HCT116 (cell line): Measurements from ENCODE around the gene PLCL2. TPM values are rescaled to one million over a fixed set of nuclear protein-coding genes. Genes with fewer than 3 reads are reported as not detected.

Experiments used
- ATAC-seq: fragments of 200-7000 bp; cut with Tn5 transposase; 2 replicates; pipeline ENCODE4 v1.9.1; 2020; ENCODE audit warnings: mild to moderate bottlenecking, moderate library complexity
- BruUV-seq: library from RNA; stranded (reverse); fragments of 400-500 nt; replicated peaks from 2 replicates; lab custom pipeline; 2021; lab: Mats Ljungman, UMichigan
- CTCF ChIA-PET: fragments of 300-600 bp; sonication (Branson Sonifier 250); formaldehyde crosslinking; loops from one replicate; lab custom pipeline; 2021; ENCODE audit warnings: antibody characterized with exemption; lab: Charles Lee
- POLR2A ChIA-PET: fragments of 300-600, 350-600 bp; sonication (Branson Sonifier 250); formaldehyde crosslinking; loops from one replicate; lab custom pipeline; 2021; ENCODE audit warnings: antibody characterized with exemption; lab: Charles Lee
- RAD21 ChIA-PET, 2 experiments: fragments of 300-600 bp; sonication (Branson Sonifier 250); formaldehyde crosslinking; loops; one replicate each; lab custom pipeline; 2023; ENCODE audit warnings: low total read pairs in 2 of 2; ENCODE audit not compliant: uncharacterized antibody in 2 of 2, unreplicated experiment in 2 of 2, low non-redundant PET in 1 of 2; lab: Charles Lee
- DNase-seq: peaks from one replicate; pipeline ENCODE4 v3.0.0-alpha.2; 2010; ENCODE audit warnings: low read depth, low spot score
- H2AFZ ChIP-seq: fragments of 200-600 bp; shearing (Covaris generic), sonication (generic); 2 replicates; pipeline ENCODE4 v1.6.1; 2017; ENCODE audit warnings: low read depth, mixed run types, mixed read lengths, antibody characterized with exemption, low read length; ENCODE audit not compliant: poor library complexity, severe bottlenecking
- H3K27ac ChIP-seq: 2 replicates; pipeline ENCODE4 v1.5.1; 2012; ENCODE audit warnings: low read depth, low read length
- H3K27me3 ChIP-seq: fragments of 200-600 bp; sonication (generic); 2 replicates; pipeline ENCODE4 v1.6.1; 2016; ENCODE audit warnings: mixed run types, low read length, mixed read lengths; ENCODE audit not compliant: insufficient read depth
- H3K36me3 ChIP-seq, 2 experiments: fragments of 200-500 bp in 1 of 2; fragments of 200-600 bp in 1 of 2; sonication (Bioruptor generic) in 1 of 2; sonication (generic) in 1 of 2; 2 replicates each; pipeline versions ENCODE4 v1.5.1 to v1.6.1; 2014 to 2016; ENCODE audit warnings: low read length in 2 of 2, inconsistent platforms in 1 of 2, mixed read lengths in 1 of 2, mixed run types in 1 of 2; ENCODE audit not compliant: insufficient read depth in 2 of 2, control insufficient read depth in 1 of 2
- H3K4me1 ChIP-seq, 2 experiments: fragments of 200-600 bp in 1 of 2; sonication (generic) in 1 of 2; 2 replicates each; pipeline versions ENCODE4 v1.5.1 to v1.6.1; 2012 to 2017; ENCODE audit warnings: low read length in 2 of 2, inconsistent platforms in 1 of 2, mild to moderate bottlenecking in 1 of 2, mixed read lengths in 1 of 2, mixed run types in 1 of 2, moderate library complexity in 1 of 2; ENCODE audit not compliant: insufficient read depth in 2 of 2, control insufficient read depth in 1 of 2
- H3K4me2 ChIP-seq: fragments of 200-600 bp; sonication (generic); 2 replicates; pipeline ENCODE4 v1.6.1; 2017; ENCODE audit warnings: mixed run types, low read length, mixed read lengths
- H3K4me3 ChIP-seq, 2 experiments: fragments of 200-600 bp in 1 of 2; sonication (generic) in 1 of 2; replicated peaks in 1 of 2; 2 replicates each; pipeline ENCODE4 v1.5.1; 2011 to 2016; ENCODE audit warnings: low read length in 2 of 2, control low read depth in 1 of 2, low read depth in 1 of 2, mild to moderate bottlenecking in 1 of 2, mixed read lengths in 1 of 2, mixed run types in 1 of 2
- H3K79me2 ChIP-seq: fragments of 200-600 bp; sonication (generic); 2 replicates; pipeline ENCODE4 v1.6.1; 2017; ENCODE audit warnings: mild to moderate bottlenecking, mixed run types, low read length, moderate library complexity, mixed read lengths; ENCODE audit not compliant: insufficient read depth
- H3K9ac ChIP-seq: fragments of 200-600 bp; sonication (generic); 2 replicates; pipeline ENCODE4 v1.6.1; 2016; ENCODE audit warnings: low read length, mixed read lengths
- H3K9me2 ChIP-seq: fragments of 200-600 bp; sonication (generic), shearing (Covaris generic); 2 replicates; pipeline ENCODE4 v1.6.1; 2017; ENCODE audit warnings: mixed run types, mild to moderate bottlenecking, moderate library complexity; ENCODE audit not compliant: insufficient read depth
- H3K9me3 ChIP-seq, 2 experiments: fragments of 200-500 bp in 1 of 2; fragments of 200-600 bp in 1 of 2; sonication (Bioruptor generic) in 1 of 2; sonication (generic) in 1 of 2; 2 replicates each; pipeline ENCODE4 v1.6.1; 2014 to 2017; ENCODE audit warnings: low read length in 2 of 2, mixed read lengths in 2 of 2, inconsistent platforms in 1 of 2, low read depth in 1 of 2, mild to moderate bottlenecking in 1 of 2, mixed run types in 1 of 2, moderate library complexity in 1 of 2; ENCODE audit not compliant: control insufficient read depth in 1 of 2, insufficient read depth in 1 of 2
- H4K20me1 ChIP-seq: fragments of 200-600 bp; sonication (generic), shearing (Covaris generic); 2 replicates; pipeline ENCODE4 v1.6.1; 2017; ENCODE audit warnings: mixed run types, mild to moderate bottlenecking, moderate library complexity; ENCODE audit not compliant: insufficient read depth
- CTCF ChIP-seq, 3 experiments: fragments of 200-600 bp in 1 of 3; sonication (generic) in 1 of 3; IDR thresholded peaks in 2 of 3; conservative IDR thresholded peaks in 1 of 3; 2 replicates each; pipeline ENCODE4 v1.5.1; 2012 to 2017; ENCODE audit warnings: low read depth in 2 of 3, low read length in 2 of 3, antibody characterized with exemption in 1 of 3, borderline replicate concordance in 1 of 3, control low read depth in 1 of 3, mild to moderate bottlenecking in 1 of 3, mixed read lengths in 1 of 3, mixed run types in 1 of 3, moderate library complexity in 1 of 3; ENCODE audit not compliant: insufficient read depth in 1 of 3
- EZH2phosphoT487 ChIP-seq: fragments of 200-600 bp; IDR thresholded peaks from 2 replicates; pipeline ENCODE4 v1.6.1; 2018; ENCODE audit warnings: antibody characterized with exemption, borderline replicate concordance
- FOSL1 ChIP-seq: IDR thresholded peaks from 2 replicates; pipeline ENCODE4 v1.6.1; 2012; ENCODE audit warnings: low read depth
- JUND ChIP-seq: IDR thresholded peaks from 2 replicates; pipeline ENCODE4 v1.6.1; 2012
- POLR2AphosphoS5 ChIP-seq: IDR thresholded peaks from 2 replicates; pipeline ENCODE4 v1.6.1; 2011; ENCODE audit warnings: mild to moderate bottlenecking, low read depth, low read length, moderate library complexity
- SIN3A ChIP-seq: IDR thresholded peaks from 2 replicates; pipeline ENCODE4 v1.6.1; 2012; ENCODE audit warnings: low read depth
- SP1 ChIP-seq: IDR thresholded peaks from 2 replicates; pipeline ENCODE4 v1.6.1; 2012; ENCODE audit warnings: low read depth
- ZBTB33 ChIP-seq: IDR thresholded peaks from 2 replicates; pipeline ENCODE4 v1.6.1; 2011; ENCODE audit warnings: mild to moderate bottlenecking, low read length, moderate library complexity; ENCODE audit not compliant: insufficient replicate concordance; ENCODE audit errors: extremely low read depth
- intact Hi-C: fragments of 100-400 bp; cut with micrococcal nuclease; formaldehyde crosslinking; loops from 2 replicates; pipeline ENCODE4 v1.10.0; 2022
- total RNA-seq: library from RNA; stranded (reverse); gene quantifications from one replicate; pipeline ENCODE4 v1.2.1, GENCODE V29; 2021; ENCODE audit not compliant: unreplicated experiment

PLCL2 gene
- total RNA-seq, 1 experiment from 2014 or later = 2.2 TPM

DNA sequence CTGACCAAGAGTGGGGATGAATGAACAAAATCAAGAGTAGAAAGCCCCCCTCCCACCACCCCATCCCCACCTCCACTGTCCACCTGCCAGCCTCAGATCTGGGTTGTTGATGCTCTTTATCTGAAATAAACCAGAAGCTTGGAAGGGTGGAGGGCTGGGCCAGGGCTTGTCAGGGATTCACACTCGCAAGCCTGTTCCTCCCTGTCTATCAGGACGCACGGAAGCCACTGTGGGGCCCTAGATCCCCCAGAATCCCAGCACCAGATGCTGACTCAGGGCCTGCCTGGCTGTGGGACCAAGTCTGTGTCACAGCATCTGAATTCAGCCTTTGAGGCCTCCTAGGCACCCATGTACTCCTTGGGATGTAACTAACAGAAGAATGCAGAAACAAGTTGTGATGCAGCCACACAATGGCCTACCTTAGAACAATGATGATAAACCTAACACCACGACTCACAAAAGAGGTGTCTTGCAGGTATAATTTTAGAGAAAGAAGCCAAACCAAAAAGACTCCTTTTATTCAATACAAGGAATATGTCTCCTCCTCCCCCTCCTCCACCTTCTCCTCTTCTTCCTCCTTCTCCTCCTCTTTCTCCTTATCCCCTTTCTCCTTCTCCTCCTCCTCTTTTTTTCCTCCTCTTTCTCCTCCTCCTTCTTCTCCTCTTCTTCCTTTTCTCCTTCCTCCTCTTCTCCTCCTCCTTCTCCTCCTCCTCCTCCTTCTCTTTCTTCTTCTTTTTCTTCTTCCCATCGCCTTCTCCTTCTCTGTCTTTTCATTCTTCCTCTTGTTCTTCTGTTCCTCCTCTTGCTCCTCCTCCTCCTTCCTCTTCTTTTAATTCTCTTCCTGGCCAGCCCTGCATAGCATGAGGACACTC is 234.7 kb downstream of the PLCL2 start:
- no peak for DNase-seq
- Histone ChIP-seq H3K27ac (no peak overlapping the region), H3K27me3 (no peaks in the 10 kb centered on the region), H3K9me3 (no peaks in the 10 kb centered on the region), H3K4me1 (no peaks in the 10 kb centered on the region), H3K79me2 (no peaks in the 10 kb centered on the region), H3K4me3 (no peak overlapping the region), H3K9me2 (no peaks in the 10 kb centered on the region), H3K36me3 (no peaks in the 10 kb centered on the region), H4K20me1 (no peaks in the 10 kb centered on the region), H2AFZ (no peak overlapping the region), H3K4me2 (no peak overlapping the region), H3K9ac (no peak overlapping the region)
- ChIA-PET RAD21 (no interaction called here), CTCF (no interaction called here), POLR2A (no interaction called here)
- TF ChIP-seq CTCF (IDR thresholded peaks at IDR 0.05 in 2 of 3, conservative IDR thresholded peaks at IDR 0.05 in 1 of 3; ENCODE audit: borderline replicate concordance in 1 of 3, insufficient read depth in 1 of 3, low read depth in 2 of 3, low read length in 2 of 3) (no peak), SP1 (no peak), POLR2AphosphoS5 (no peak)
- intact Hi-C loops = no loop called here
- BruUV-seq = no TSS peak
- ATAC-seq = no peak

GRCh38 chr3:17120115-17120514 is 235.4 kb downstream of the PLCL2 start:
- Histone ChIP-seq H3K9me3 (no peaks in the 10 kb centered on the region), H3K4me1 (no peaks in the 10 kb centered on the region), H3K27ac (no peak overlapping the region), H3K9ac (no peak overlapping the region), H3K4me3 (no peak overlapping the region), H3K36me3 (no peaks in the 10 kb centered on the region), H2AFZ (no peak overlapping the region), H3K4me2 (no peak overlapping the region), H4K20me1 (no peaks in the 10 kb centered on the region), H3K9me2 (no peaks in the 10 kb centered on the region), H3K79me2 (no peaks in the 10 kb centered on the region), H3K27me3 (no peaks in the 10 kb centered on the region)
- ChIA-PET POLR2A (no interaction called here), RAD21 (no interaction called here), CTCF (no interaction called here)
- ATAC-seq (no peak), DNase-seq (no peak)
- TF ChIP-seq JUND = no peak
- no peak for TF ChIP-seq CTCF (IDR thresholded peaks at IDR 0.05 in 2 of 3, conservative IDR thresholded peaks at IDR 0.05 in 1 of 3; ENCODE audit: borderline replicate concordance in 1 of 3, insufficient read depth in 1 of 3, low read depth in 2 of 3, low read length in 2 of 3)
- TF ChIP-seq SIN3A = no peak
- no peak for TF ChIP-seq ZBTB33
- no peak for TF ChIP-seq SP1
- TF ChIP-seq EZH2phosphoT487 = no peak
- no peak for TF ChIP-seq FOSL1
- intact Hi-C loops = no loop called here
- BruUV-seq = no TSS peak
